Neural cell (in vitro differentiated cells): ENCODE data around the gene MDFIC. TPM values are rescaled to one million over a fixed set of nuclear protein-coding genes. Genes with fewer than 3 reads are reported as not detected.

ENCODE experiments used
- H2AFZ ChIP-seq: fragments of 200-600, 300-800 bp; sonication (generic), shearing (Covaris generic); 2 replicates; pipeline ENCODE4 v1.6.0; 2014; ENCODE audit warnings: low read depth, mild to moderate bottlenecking, antibody characterized with exemption, low read length, moderate library complexity
- H3F3A ChIP-seq: fragments of 200-600 bp; shearing (Covaris generic); 2 replicates; pipeline ENCODE4 v1.6.1; 2016; ENCODE audit warnings: mild to moderate bottlenecking, moderate library complexity, mixed read lengths, antibody characterized with exemption, low read length; ENCODE audit not compliant: insufficient read depth, poor library complexity, severe bottlenecking
- H3K27ac ChIP-seq: fragments of 200-600, 300-800 bp; sonication (generic), shearing (Covaris generic); 2 replicates; pipeline ENCODE4 v1.5.1; 2014; ENCODE audit warnings: mild to moderate bottlenecking, low read length, moderate library complexity
- H3K27me3 ChIP-seq: fragments of 300-800, 200-600 bp; sonication (generic), shearing (Covaris generic); 2 replicates; pipeline ENCODE4 v1.6.0; 2014; ENCODE audit warnings: mild to moderate bottlenecking, low read depth, low read length, moderate library complexity; ENCODE audit not compliant: insufficient read depth
- H3K36me3 ChIP-seq: fragments of 300-800, 200-600 bp; sonication (generic), shearing (Covaris generic); 2 replicates; pipeline ENCODE4 v1.5.1; 2014; ENCODE audit warnings: mild to moderate bottlenecking, antibody characterized with exemption, low read length, moderate library complexity; ENCODE audit not compliant: insufficient read depth
- H3K4me2 ChIP-seq: fragments of 300-800, 200-600 bp; sonication (generic), shearing (Covaris generic); 2 replicates; pipeline ENCODE4 v1.6.0; 2014; ENCODE audit warnings: mild to moderate bottlenecking, low read length
- H3K4me3 ChIP-seq: fragments of 300-800, 200-600 bp; sonication (generic), shearing (Covaris generic); 2 replicates; pipeline ENCODE4 v1.5.1; 2014; ENCODE audit warnings: mild to moderate bottlenecking, low read length, moderate library complexity
- H3K79me2 ChIP-seq: fragments of 200-600 bp; shearing (Covaris generic); replicated peaks from 2 replicates; pipeline ENCODE4 v1.6.0; 2014; ENCODE audit warnings: mild to moderate bottlenecking, low read length, moderate library complexity; ENCODE audit not compliant: insufficient read depth
- H3K9ac ChIP-seq: fragments of 300-800, 200-600 bp; sonication (generic), shearing (Covaris generic); 2 replicates; pipeline ENCODE4 v1.6.1; 2016; ENCODE audit warnings: mild to moderate bottlenecking, low read length, mixed read lengths
- H3K9me2 ChIP-seq: fragments of 200-600 bp; shearing (Covaris generic); 2 replicates; pipeline ENCODE4 v1.6.1; 2016; ENCODE audit warnings: mild to moderate bottlenecking, low read length, mixed read lengths; ENCODE audit not compliant: insufficient read depth
- H3K9me3 ChIP-seq: fragments of 200-600, 300-800 bp; sonication (generic), shearing (Covaris generic); 2 replicates; pipeline ENCODE4 v1.6.1; 2016; ENCODE audit warnings: mild to moderate bottlenecking, mixed run types, low read length, moderate library complexity, mixed read lengths
- H4K20me1 ChIP-seq: fragments of 200-600 bp; shearing (Covaris generic); 2 replicates; pipeline ENCODE4 v1.6.1; 2016; ENCODE audit warnings: mild to moderate bottlenecking, mixed run types; ENCODE audit not compliant: insufficient read depth
- EP300 ChIP-seq: fragments of 450-650 bp; conservative IDR thresholded peaks from 2 replicates; pipeline ENCODE4 v1.6.1; 2014; ENCODE audit warnings: antibody characterized with exemption, mild to moderate bottlenecking, moderate library complexity; ENCODE audit not compliant: poor library complexity, severe bottlenecking
- EZH2 ChIP-seq: fragments of 200-600, 300-800 bp; shearing (Covaris generic), sonication (generic); IDR thresholded peaks from 2 replicates; pipeline ENCODE4 v1.6.1; 2014; ENCODE audit warnings: antibody characterized with exemption, low read length, borderline replicate concordance, mild to moderate bottlenecking; ENCODE audit not compliant: insufficient read depth, poor library complexity, severe bottlenecking
- MXI1 ChIP-seq: fragments of 450-650 bp; conservative IDR thresholded peaks from 2 replicates; pipeline ENCODE4 v1.6.1; 2014; ENCODE audit warnings: antibody characterized with exemption, mild to moderate bottlenecking; ENCODE audit not compliant: poor library complexity, severe bottlenecking
- POLR2AphosphoS5 ChIP-seq: IDR thresholded peaks from 2 replicates; pipeline ENCODE4 v1.6.1; 2012
- RAD21 ChIP-seq: fragments of 450-650 bp; conservative IDR thresholded peaks from 2 replicates; pipeline ENCODE4 v1.6.1; 2014; ENCODE audit warnings: antibody characterized with exemption, mild to moderate bottlenecking, moderate library complexity
- SMC3 ChIP-seq: fragments of 450-650 bp; conservative IDR thresholded peaks from 2 replicates; pipeline ENCODE4 v1.6.1; 2014; ENCODE audit warnings: antibody characterized with exemption, mild to moderate bottlenecking, moderate library complexity; ENCODE audit not compliant: poor library complexity
- TAF1 ChIP-seq: IDR thresholded peaks from 2 replicates; pipeline ENCODE4 v1.6.1; 2012; ENCODE audit warnings: low read depth
- polyA plus RNA-seq: library from polyadenylated mRNA; depleted of rRNA; stranded (reverse); fragments of >200 nt; gene quantifications from 2 replicates; pipeline ENCODE4 v1.2.3, GENCODE V29; 2014
- TF ChIP-seq, protein P1 (sequence below): fragments of 450-650 bp; IDR thresholded peaks from 2 replicates; pipeline ENCODE4 v1.5.1; 2014; ENCODE audit warnings: antibody characterized with exemption, mild to moderate bottlenecking, moderate library complexity; ENCODE audit not compliant: poor library complexity, severe bottlenecking
- TF ChIP-seq, protein P2 (sequence below): IDR thresholded peaks from 2 replicates; pipeline ENCODE4 v1.6.1; 2012; ENCODE audit warnings: borderline replicate concordance

Gene MDFIC
- polyA plus RNA-seq, 1 donor from 2014 or later, result 0.85 TPM

DNA sequence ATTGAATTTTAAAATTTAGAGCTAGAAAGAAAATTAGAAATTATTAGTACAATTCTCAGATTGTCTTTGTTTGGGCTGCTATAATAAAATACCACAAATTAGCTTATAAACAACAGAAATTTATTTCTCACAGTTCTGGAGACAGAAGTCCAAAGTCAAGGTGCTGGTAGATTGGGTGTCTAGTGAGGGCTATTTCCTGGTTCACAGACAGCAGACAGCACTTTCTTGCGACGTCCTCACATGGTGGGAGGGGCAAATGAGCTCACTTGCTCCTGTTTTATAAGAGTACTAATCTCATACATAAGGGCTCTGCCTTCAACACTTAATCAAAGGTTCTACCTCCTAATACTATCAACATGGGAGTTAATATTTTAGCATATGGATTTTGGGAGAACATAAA lies 134.1 kb downstream of the MDFIC start:
- Histone ChIP-seq H3K4me2 (no peak overlapping the region), H3K4me3 (no peak overlapping the region), H3K36me3 (no peaks in the 10 kb centered on the region)

DNA sequence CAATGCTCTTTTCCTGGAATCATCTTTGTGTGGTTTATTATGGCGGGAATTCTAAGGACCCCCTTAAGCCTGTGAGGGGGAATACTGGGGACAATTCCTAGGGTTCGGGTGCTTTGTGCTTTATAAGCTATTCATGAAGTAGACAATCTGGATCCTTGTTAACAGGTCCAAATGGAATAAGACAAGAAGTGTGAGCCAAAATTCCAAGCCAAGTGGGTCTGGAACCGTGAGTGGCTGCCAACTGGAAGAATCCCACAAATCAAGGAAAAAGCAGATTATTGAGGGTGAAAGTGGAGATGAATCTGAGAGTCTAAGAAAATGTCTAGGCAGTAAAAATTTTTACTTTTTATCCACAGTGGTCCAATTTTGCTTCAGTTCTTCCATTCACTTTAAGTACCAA lies 136.8 kb downstream of the MDFIC start:
- no peaks in the 10 kb centered on the region for H3K9me3 ChIP-seq
- no peaks in the 10 kb centered on the region for H3K9me2 ChIP-seq
- H3K36me3 ChIP-seq, result no peaks in the 10 kb centered on the region
- H4K20me1 ChIP-seq, result no peaks in the 10 kb centered on the region
- H3K4me3 ChIP-seq, result no peak overlapping the region
- no peak overlapping the region for H3K9ac ChIP-seq
- H3K27ac ChIP-seq, result no peak overlapping the region
- H3F3A ChIP-seq, result no peaks in the 10 kb centered on the region
- H3K27me3 ChIP-seq, result no peaks in the 10 kb centered on the region
- no peak for TF ChIP-seq TAF1
- no peak for TF ChIP-seq MXI1
- no peak for TF ChIP-seq POLR2AphosphoS5
- TF ChIP-seq SMC3, result no peak
- TF ChIP-seq, protein P1, sequence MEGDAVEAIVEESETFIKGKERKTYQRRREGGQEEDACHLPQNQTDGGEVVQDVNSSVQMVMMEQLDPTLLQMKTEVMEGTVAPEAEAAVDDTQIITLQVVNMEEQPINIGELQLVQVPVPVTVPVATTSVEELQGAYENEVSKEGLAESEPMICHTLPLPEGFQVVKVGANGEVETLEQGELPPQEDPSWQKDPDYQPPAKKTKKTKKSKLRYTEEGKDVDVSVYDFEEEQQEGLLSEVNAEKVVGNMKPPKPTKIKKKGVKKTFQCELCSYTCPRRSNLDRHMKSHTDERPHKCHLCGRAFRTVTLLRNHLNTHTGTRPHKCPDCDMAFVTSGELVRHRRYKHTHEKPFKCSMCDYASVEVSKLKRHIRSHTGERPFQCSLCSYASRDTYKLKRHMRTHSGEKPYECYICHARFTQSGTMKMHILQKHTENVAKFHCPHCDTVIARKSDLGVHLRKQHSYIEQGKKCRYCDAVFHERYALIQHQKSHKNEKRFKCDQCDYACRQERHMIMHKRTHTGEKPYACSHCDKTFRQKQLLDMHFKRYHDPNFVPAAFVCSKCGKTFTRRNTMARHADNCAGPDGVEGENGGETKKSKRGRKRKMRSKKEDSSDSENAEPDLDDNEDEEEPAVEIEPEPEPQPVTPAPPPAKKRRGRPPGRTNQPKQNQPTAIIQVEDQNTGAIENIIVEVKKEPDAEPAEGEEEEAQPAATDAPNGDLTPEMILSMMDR, result no peak
- TF ChIP-seq RAD21, result no peak
- no peak for TF ChIP-seq EP300
- no peak for TF ChIP-seq EZH2
- TF ChIP-seq, protein P2, sequence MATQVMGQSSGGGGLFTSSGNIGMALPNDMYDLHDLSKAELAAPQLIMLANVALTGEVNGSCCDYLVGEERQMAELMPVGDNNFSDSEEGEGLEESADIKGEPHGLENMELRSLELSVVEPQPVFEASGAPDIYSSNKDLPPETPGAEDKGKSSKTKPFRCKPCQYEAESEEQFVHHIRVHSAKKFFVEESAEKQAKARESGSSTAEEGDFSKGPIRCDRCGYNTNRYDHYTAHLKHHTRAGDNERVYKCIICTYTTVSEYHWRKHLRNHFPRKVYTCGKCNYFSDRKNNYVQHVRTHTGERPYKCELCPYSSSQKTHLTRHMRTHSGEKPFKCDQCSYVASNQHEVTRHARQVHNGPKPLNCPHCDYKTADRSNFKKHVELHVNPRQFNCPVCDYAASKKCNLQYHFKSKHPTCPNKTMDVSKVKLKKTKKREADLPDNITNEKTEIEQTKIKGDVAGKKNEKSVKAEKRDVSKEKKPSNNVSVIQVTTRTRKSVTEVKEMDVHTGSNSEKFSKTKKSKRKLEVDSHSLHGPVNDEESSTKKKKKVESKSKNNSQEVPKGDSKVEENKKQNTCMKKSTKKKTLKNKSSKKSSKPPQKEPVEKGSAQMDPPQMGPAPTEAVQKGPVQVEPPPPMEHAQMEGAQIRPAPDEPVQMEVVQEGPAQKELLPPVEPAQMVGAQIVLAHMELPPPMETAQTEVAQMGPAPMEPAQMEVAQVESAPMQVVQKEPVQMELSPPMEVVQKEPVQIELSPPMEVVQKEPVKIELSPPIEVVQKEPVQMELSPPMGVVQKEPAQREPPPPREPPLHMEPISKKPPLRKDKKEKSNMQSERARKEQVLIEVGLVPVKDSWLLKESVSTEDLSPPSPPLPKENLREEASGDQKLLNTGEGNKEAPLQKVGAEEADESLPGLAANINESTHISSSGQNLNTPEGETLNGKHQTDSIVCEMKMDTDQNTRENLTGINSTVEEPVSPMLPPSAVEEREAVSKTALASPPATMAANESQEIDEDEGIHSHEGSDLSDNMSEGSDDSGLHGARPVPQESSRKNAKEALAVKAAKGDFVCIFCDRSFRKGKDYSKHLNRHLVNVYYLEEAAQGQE, result no peak
- no peaks in the 10 kb centered on the region for H3K79me2 ChIP-seq
- no peak overlapping the region for H3K4me2 ChIP-seq
- no peak overlapping the region for H2AFZ ChIP-seq

More for the DNA sequence above, 134.1 kb downstream of the MDFIC start:
- no peaks in the 10 kb centered on the region for H3K79me2 ChIP-seq
- H3K9ac ChIP-seq, result no peak overlapping the region
- TF ChIP-seq, protein P2, result no peak
- TF ChIP-seq, protein P1, result no peak
- TF ChIP-seq POLR2AphosphoS5, result no peak
- no peak for TF ChIP-seq EZH2
- no peak for TF ChIP-seq TAF1
- TF ChIP-seq MXI1, result no peak
- TF ChIP-seq RAD21, result no peak
- TF ChIP-seq SMC3, result no peak
- TF ChIP-seq EP300, result no peak
- no peaks in the 10 kb centered on the region for H4K20me1 ChIP-seq
- H3K27me3 ChIP-seq, result no peaks in the 10 kb centered on the region
- H3F3A ChIP-seq, result no peaks in the 10 kb centered on the region
- H3K27ac ChIP-seq, result no peak overlapping the region
- H3K9me3 ChIP-seq, result no peaks in the 10 kb centered on the region
- H3K9me2 ChIP-seq, result no peaks in the 10 kb centered on the region
- H2AFZ ChIP-seq, result no peak overlapping the region
